Body of pancreas (tissue), 4 donors: ENCODE measurements around the gene IFITM5. TPM values are rescaled to one million over a fixed set of nuclear protein-coding genes. Genes with fewer than 3 reads are reported as not detected.
"Not testable (repeated sequence)": the region's sequence is repeated elsewhere in the genome, so short reads cannot be mapped to it uniquely, and the experiment has no call there.

ENCODE experiments used
- ATAC-seq: fragments of 150-250 bp; one replicate; pipeline ENCODE4 v1.9.1; 2016
- DNase-seq, 4 donors: peaks; one replicate each; pipeline ENCODE4 v3.0.0-alpha.2; 2019
- H3K27ac ChIP-seq, 4 donors: fragments of 200-600 bp; sonication (generic); 1 replicate in 3 of 4; 2 replicates in 1 of 4; pipeline versions ENCODE4 v1.5.1 to v1.6.1; 2016 to 2019; ENCODE audit warnings: mild to moderate bottlenecking in 1 of 4, mixed read lengths in 1 of 4, moderate library complexity in 1 of 4
- H3K27me3 ChIP-seq, 2 donors: fragments of 200-600 bp; sonication (generic); one replicate each; pipeline ENCODE4 v1.6.0; 2016; ENCODE audit warnings: mild to moderate bottlenecking in 1 of 2
- H3K36me3 ChIP-seq, 2 donors: fragments of 200-600 bp; sonication (generic); replicated peaks in 1 of 2; 2 replicates each; pipeline ENCODE4 v1.5.1; 2016; ENCODE audit warnings: low read depth in 2 of 2; ENCODE audit not compliant: insufficient read depth in 1 of 2
- H3K4me1 ChIP-seq: fragments of 200-600 bp; sonication (generic); one replicate; pipeline ENCODE4 v1.6.0; 2016
- H3K4me3 ChIP-seq, 2 donors: fragments of 200-600 bp; sonication (generic); 1 replicate in 1 of 2; 2 replicates in 1 of 2; pipeline ENCODE4 v1.5.1; 2016 to 2019
- H3K9me3 ChIP-seq, 3 donors: fragments of 200-600 bp; sonication (generic); 1 replicate in 2 of 3; 2 replicates in 1 of 3; pipeline ENCODE4 v1.5.1; 2016
- CTCF ChIP-seq, 7 experiments: fragments of 450-650 bp in 4 of 7; fragments of 200-600 bp in 3 of 7; sonication (generic) in 3 of 7; IDR thresholded peaks; one replicate each; pipeline ENCODE4 v1.5.1; 2016 to 2019; ENCODE audit warnings: antibody characterized with exemption in 7 of 7
- POLR2A ChIP-seq, 3 donors: fragments of 450-650 bp; IDR thresholded peaks; one replicate each; pipeline ENCODE4 v1.6.1; 2016; ENCODE audit warnings: antibody characterized with exemption in 3 of 3, mild to moderate bottlenecking in 2 of 3
- WGBS, 2 donors: methylation state at CpG; one replicate each; pipeline ENCODE4 v1.1.5; 2017; 5-methylcytosine and 5-hydroxymethylcytosine counted together
- intact Hi-C: fragments of 100-400 bp; cut with DNase I; formaldehyde crosslinking; loops from one replicate; pipeline ENCODE4 v1.15.1; 2023
- total RNA-seq, 2 donors: library from RNA; depleted of rRNA; stranded (reverse); fragments of >200 nt; gene quantifications; one replicate each; pipeline ENCODE4 v1.1.0, GENCODE V29; 2016

Gene IFITM5
- total RNA-seq, 2 donors from 2014 or later: not detected

DNA sequence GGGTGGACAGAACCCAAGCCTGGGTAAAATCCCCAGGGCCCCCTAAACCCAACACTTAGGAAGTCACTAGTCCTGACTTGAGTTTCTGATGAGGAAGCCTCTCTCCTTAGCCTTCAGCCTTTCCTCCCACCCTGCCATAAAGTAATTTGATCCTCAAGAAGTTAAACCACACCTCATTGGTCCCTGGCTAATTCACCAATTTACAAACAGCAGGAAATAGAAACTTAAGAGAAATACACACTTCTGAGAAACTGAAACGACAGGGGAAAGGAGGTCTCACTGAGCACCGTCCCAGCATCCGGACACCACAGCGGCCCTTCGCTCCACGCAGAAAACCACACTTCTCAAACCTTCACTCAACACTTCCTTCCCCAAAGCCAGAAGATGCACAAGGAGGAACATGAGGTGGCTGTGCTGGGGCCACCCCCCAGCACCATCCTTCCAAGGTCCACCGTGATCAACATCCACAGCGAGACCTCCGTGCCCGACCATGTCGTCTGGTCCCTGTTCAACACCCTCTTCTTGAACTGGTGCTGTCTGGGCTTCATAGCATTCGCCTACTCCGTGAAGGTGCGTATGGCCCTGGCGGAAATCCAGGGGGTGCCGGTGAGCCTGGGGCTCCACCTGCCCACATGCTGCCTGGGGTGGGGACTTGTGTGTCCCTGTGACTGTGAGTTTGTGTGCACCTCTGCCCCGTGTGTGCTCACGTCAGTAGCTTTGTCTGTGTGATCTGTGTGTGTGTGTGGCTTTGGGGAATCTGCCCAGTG, 14.6 kb upstream of the IFITM5 start, which contains the start of gene IFITM1:
IFITM1 (plus strand) TSS at position 254 of the 767 bp plus-strand sequence; CDS start at position 385, 131 bp downstream.
- H3K27me3 ChIP-seq: peaks cover 0 to 18% of the 10 kb centered on the region in 2 donors
- no peaks in the 10 kb centered on the region for H3K9me3 ChIP-seq
- H3K27ac ChIP-seq: peak within 1 kb of the TSS in 3 of 4 donors; percentile 26 to 68 (median 47)
- TF ChIP-seq CTCF (IDR thresholded peaks at IDR 0.05): no peak
- TF ChIP-seq POLR2A (IDR thresholded peaks at IDR 0.05): peak in 2 of 3 donors; percentile 55 to 66
- no peaks in the 10 kb centered on the region for H3K36me3 ChIP-seq
- no peak within 1 kb of the TSS for H3K4me3 ChIP-seq
- 45 to 70% methylated on average over 11 to 18 of the region's 18 CpGs for WGBS, 2 donors
- ATAC-seq (no peak), DNase-seq (no peak)
- H3K4me1 ChIP-seq: peaks cover 23% of the 10 kb centered on the region
- intact Hi-C loops: no loop called here

- intact Hi-C loops: no loop called here
- Histone ChIP-seq H3K4me3 (no peak overlapping the region), H3K27me3 (peaks cover 0 to 18% of the 10 kb centered on the region in 2 donors), H3K4me1 (peaks cover 23% of the 10 kb centered on the region), H3K27ac (peak overlapping the region in 3 of 4 donors; percentile 10 to 68 (median 47)), H3K9me3 (no peaks in the 10 kb centered on the region), H3K36me3 (no peaks in the 10 kb centered on the region)
- no peak for TF ChIP-seq POLR2A (IDR thresholded peaks at IDR 0.05)
- no peak for TF ChIP-seq CTCF (IDR thresholded peaks at IDR 0.05)
- ATAC-seq (no peak), DNase-seq (no peak)
- 76 to 77% methylated on average over 4 to 8 of the region's 8 CpGs for WGBS, 2 donors
These were observed 14.0 kb upstream of the IFITM5 start for GRCh38 chr11:313304-313786.

DNA sequence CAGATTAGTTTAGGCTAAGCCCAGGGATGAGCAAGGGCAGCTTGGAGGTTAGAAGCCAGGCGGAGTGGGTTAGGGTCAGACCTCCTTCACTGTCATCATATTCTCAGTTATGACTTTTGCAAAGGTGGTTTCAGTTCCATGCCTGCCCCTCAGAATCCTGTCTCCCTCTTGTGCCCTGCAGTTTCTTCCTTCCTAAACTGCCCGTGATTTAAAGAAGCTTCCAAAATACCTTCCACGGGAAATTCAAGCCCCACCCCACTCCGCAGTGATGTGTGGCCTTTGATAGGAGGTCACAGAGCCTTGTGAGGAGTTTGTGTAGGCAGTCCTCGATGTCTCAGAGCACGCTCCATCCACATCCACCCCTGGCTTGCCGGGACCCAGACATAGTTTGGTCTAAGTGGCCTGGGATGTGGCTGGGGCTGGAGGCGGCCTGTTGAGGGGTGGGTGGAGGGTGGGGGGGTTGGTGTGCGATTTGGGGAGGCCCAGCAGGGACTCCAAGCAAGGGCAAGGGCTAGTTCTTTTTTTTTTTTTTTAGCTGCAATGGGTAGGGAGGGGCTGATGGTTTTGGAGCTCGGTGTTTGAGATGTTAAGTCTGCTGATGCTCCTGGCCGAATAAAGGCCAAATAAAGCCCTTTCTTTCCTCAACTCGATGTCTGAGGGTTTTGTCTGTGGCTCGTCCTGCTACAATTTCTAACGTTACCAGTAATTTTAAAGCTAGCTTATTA, 12.9 kb upstream of the IFITM5 start:
- no peak for TF ChIP-seq POLR2A (IDR thresholded peaks at IDR 0.05)
- TF ChIP-seq CTCF (IDR thresholded peaks at IDR 0.05): no peak
- H3K36me3 ChIP-seq: no peaks in the 10 kb centered on the region
- WGBS, 2 donors: 61 to 65% methylated on average over 14 of the region's 14 CpGs
- peaks cover 0 to 16% of the 10 kb centered on the region in 2 donors for H3K27me3 ChIP-seq
- H3K9me3 ChIP-seq: no peaks in the 10 kb centered on the region
- peaks cover 22% of the 10 kb centered on the region for H3K4me1 ChIP-seq
- no peak for ATAC-seq
- peak overlapping the region in 2 of 4 donors; percentile 9 to 38 for H3K27ac ChIP-seq
- H3K4me3 ChIP-seq: no peak overlapping the region
- DNase-seq: peak in 1 of 4 donors; percentile 10
- intact Hi-C loops: no loop called here

GRCh38 chr11:311013-311748, 11.9 kb upstream of the IFITM5 start:
- intact Hi-C loops, H3K4me3 ChIP-seq, H3K9me3 ChIP-seq, H3K36me3 ChIP-seq, DNase-seq, H3K27me3 ChIP-seq: not testable (repeated sequence)
- 14% methylated on average over 6 of the region's 71 CpGs; no CpG with 5 or more reads in 1 of the 2 donors for WGBS, 2 donors
- Histone ChIP-seq H3K27ac (peak overlapping the region in 1 of 4 donors; percentile 38), H3K4me1 (peaks cover 25% of the 10 kb centered on the region)
- peak; percentile 72 for ATAC-seq
